D721Med (cell line): Measurements from ENCODE around the gene BNIP3.

Experiments
- DNase-seq: peaks from one replicate; pipeline ENCODE4 v3.0.0; 2011; ENCODE audit warnings: low spot score; ENCODE audit not compliant: insufficient read length
- FAIRE-seq: peaks from 2 replicates; lab custom pipeline; 2011; peaks lifted over from hg19 to GRCh38; lab: Jason Lieb, UNC
- TF ChIP-seq, protein P1 (sequence below): IDR thresholded peaks from 2 replicates; pipeline ENCODE4 v1.5.1; 2012; ENCODE audit warnings: mild to moderate bottlenecking, control low read depth; ENCODE audit not compliant: insufficient read depth; ENCODE audit errors: missing control alignments

BNIP3 gene

DNA sequence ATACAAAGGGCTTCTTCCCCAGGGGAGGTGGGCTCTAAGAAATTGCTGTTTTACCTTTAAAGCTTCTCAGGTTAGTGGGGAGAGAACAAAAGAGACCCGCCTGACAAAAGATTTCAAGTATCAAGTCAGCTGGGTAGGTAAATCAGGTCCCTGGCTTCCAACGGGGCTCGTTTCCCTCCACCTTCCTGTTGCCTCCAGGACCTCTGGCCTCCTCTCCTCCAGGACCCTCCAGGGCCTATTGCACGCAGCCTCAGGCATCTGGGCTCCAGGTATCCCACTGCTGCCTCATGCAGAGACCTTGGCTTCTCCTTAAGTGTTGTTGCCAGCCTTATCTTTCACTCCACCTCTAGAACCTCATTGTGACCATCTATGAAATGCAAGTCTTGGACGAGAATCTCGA lies 2.9 kb downstream of the BNIP3 start:
- FAIRE-seq (no peak), DNase-seq (no peak)
- TF ChIP-seq, protein P1, sequence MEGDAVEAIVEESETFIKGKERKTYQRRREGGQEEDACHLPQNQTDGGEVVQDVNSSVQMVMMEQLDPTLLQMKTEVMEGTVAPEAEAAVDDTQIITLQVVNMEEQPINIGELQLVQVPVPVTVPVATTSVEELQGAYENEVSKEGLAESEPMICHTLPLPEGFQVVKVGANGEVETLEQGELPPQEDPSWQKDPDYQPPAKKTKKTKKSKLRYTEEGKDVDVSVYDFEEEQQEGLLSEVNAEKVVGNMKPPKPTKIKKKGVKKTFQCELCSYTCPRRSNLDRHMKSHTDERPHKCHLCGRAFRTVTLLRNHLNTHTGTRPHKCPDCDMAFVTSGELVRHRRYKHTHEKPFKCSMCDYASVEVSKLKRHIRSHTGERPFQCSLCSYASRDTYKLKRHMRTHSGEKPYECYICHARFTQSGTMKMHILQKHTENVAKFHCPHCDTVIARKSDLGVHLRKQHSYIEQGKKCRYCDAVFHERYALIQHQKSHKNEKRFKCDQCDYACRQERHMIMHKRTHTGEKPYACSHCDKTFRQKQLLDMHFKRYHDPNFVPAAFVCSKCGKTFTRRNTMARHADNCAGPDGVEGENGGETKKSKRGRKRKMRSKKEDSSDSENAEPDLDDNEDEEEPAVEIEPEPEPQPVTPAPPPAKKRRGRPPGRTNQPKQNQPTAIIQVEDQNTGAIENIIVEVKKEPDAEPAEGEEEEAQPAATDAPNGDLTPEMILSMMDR = no peak

DNA sequence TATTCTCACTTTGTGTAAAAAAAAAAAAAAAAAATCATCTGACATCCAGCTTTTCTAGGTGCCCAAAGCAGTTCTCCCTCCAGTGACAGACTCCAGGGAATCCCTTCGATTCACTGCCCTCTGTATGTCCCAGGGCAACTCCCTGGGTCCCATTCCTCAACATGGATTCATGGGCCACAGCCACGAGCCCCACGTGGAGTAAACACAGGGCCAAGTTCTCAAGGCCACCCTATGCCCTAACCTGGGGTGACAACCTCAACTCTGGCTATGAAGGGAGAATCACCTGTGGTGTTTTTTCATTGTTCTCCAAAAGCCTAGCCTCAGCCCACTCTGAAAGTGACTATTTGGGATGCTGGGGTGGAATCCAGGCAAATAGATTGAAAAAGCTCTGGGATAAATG lies 3.4 kb downstream of the BNIP3 start:
- no peak for FAIRE-seq
- TF ChIP-seq, protein P1 = no peak
- no peak for DNase-seq

DNA sequence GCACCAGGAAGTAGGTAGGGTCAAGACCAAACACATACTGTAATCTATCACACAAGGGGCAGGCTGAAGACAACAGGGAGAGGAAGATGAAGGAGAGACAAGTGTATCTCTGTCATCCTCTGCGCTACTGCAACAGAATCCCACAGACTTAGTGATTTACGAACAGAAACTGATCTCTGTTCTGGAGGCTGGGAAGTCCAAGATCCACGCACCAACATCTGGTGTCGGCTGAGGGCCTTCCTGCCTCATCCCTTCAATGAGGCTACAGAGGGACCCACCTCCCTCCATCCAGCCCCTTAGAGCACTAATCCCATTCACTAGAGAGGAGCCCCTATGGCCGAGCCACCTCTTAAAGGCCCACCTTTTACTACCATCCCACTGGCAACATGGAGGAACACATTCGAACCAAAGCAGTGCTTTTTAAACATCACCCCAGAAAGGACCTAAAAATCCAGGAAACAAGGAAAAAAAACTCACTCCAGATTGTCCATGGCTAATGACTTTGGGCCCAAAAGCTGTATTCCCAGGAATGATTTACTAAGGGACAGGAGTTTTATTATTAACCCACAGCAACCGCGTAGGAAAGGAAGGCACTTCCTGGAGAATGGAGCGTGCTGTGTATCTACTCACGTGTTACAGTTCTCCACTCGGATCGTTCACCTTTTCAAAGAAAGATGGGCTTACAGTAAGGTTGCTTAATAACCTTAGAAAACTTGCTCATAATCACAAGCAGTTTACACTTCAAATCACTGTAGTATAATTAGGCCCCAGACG lies 4.2 kb downstream of the BNIP3 start:
- DNase-seq (no peak), FAIRE-seq (no peak)
- TF ChIP-seq, protein P1 = no peak

DNA sequence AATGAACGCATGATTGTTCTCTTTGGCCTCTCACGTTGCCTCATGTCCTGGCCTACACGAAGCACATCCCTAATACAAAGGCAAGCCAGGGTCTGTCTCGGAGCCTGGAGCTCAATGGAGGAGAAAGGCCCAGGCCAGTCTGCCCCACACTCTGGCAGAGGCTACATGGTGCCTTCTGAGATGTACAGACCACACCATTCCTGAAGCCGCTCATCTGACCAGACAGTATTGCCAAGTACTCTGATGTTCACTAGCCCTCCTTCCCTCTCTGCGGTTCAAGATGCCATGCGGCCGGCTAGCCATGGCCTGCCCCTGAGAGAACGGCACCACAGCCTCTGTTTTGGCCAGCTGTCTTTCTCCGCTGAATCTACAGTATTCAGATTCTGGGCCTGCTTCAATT lies 5.9 kb downstream of the BNIP3 start:
- TF ChIP-seq, protein P1 = no peak
- FAIRE-seq (no peak), DNase-seq (no peak)

DNA sequence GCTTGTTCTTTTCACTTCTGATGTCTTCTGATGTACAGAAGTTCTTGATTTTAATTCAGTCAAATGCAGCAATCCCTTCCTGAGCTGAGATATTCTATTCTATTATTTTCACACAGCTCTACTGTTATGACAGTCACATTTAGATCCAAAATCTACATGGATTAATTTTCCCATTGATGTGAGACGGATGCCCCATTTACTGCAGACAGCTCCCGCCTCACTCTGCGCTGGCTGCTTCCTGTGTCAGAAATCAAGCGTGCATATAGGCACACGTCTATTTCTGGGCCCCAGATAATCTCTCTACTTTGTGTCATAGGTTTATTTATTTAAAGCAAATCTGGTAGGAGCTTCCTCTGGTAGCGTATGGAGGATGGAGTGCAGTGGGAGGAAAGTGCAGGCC lies 6.7 kb downstream of the BNIP3 start:
- TF ChIP-seq, protein P1 = no peak
- no peak for FAIRE-seq
- no peak for DNase-seq

DNA sequence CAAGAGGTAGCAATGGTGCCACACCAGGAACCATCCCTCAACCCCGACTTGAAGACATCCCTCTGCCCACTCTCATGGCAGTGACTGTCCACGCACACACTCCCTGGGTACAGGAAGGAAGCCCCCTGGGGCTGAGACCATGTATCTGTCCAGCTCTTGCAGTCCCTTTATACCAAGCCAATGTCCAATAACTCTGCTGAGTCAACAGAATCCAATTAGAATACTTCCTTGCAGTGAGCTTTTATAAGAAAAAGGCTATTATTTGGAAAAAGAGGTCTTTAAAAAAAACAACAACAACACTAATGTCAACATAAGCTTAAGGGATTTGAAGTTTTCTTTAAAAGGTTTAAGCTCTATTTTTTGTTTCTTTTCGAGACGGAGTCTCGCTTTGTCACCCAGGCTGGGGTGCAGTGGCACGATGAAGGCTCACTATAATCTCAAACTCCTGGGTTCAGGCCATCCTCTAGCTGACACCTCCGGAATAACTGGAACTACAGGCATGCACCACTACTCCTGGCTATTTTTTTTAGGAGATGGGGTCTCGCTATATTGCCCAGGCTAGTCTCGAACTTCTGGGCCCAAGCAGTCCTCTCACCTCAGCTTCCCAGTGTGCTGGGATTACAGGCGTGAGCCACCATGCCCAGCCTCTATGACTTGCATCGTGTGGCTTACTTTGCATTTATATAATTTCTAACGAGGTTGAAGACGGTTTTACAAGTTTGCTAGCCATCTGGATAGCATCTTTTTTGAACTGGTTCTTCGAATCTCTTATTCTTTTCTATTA lies 7.5 kb downstream of the BNIP3 start:
- DNase-seq = no peak
- FAIRE-seq = no peak
- TF ChIP-seq, protein P1 = no peak
